ENCODE results near the gene ATRNL1.

- TF ChIP-seq CTCF (IDR thresholded peaks at IDR 0.05 in 8 of 11, conservative IDR thresholded peaks at IDR 0.05 in 3 of 11) = no peak
- TF ChIP-seq POLR2A (IDR thresholded peaks at IDR 0.05) = no peak
- TF ChIP-seq POLR2AphosphoS5 (IDR thresholded peaks at IDR 0.05) = no peak
Measured at GRCh38 chr10:115985786-115986185, 892.6 kb downstream of the ATRNL1 start.
